Stomach (tissue), 9 donors: ENCODE results near the gene ZMAT5. TPM values are rescaled to one million over a fixed set of nuclear protein-coding genes. Genes with fewer than 3 reads are reported as not detected.

Experiments
- DNase-seq, 2 donors: peaks; one replicate each; pipeline versions ENCODE4 v3.0.0 to v3.0.0-alpha.2; 2013 to 2019
- H3K27ac ChIP-seq, 5 donors: fragments of 200-600 bp in 4 of 5; sonication (generic) in 4 of 5; one replicate each; pipeline ENCODE4 v1.5.1; 2013 to 2019; ENCODE audit warnings: mild to moderate bottlenecking in 1 of 5, moderate library complexity in 1 of 5
- H3K27me3 ChIP-seq, 3 donors: fragments of 200-600 bp; sonication (generic); one replicate each; pipeline ENCODE4 v1.5.1; 2017 to 2019; ENCODE audit warnings: mixed run types in 1 of 3
- H3K36me3 ChIP-seq, 4 donors: fragments of 200-600 bp; sonication (generic); 1 replicate in 3 of 4; 2 replicates in 1 of 4; pipeline ENCODE4 v1.5.1; 2016 to 2019
- H3K4me1 ChIP-seq, 4 donors: fragments of 200-600 bp; sonication (generic); one replicate each; pipeline ENCODE4 v1.5.1; 2016 to 2019
- H3K4me3 ChIP-seq, 4 donors: fragments of 200-600 bp; sonication (generic) in 3 of 4; one replicate each; pipeline ENCODE4 v1.5.1; 2016 to 2019; ENCODE audit warnings: mild to moderate bottlenecking in 1 of 4
- H3K9me3 ChIP-seq, 4 donors: fragments of 200-600 bp; sonication (generic); one replicate each; pipeline ENCODE4 v1.5.1; 2016 to 2019
- EP300 ChIP-seq: sonication (generic); formaldehyde crosslinking; IDR thresholded peaks from one replicate; pipeline ENCODE4 v1.6.1; 2017; ENCODE audit warnings: antibody characterized with exemption
- POLR2A ChIP-seq, 4 donors: fragments of 450-650 bp; IDR thresholded peaks; one replicate each; pipeline ENCODE4 v1.6.1; 2016; ENCODE audit warnings: antibody characterized with exemption in 4 of 4, control low read depth in 2 of 4, mild to moderate bottlenecking in 1 of 4, moderate library complexity in 1 of 4
- POLR2AphosphoS5 ChIP-seq, 3 donors: sonication (generic); formaldehyde crosslinking; IDR thresholded peaks; one replicate each; pipeline ENCODE4 v1.6.1; 2016; ENCODE audit warnings: antibody characterized with exemption in 3 of 3
- WGBS, 5 donors: extraction: QIAGEN DNeasy Blood & Tissue Kit in 3 of 5; methylation state at CpG; one replicate each; pipeline versions ENCODE4 v1.1.5 to v1.1.7; 2013 to 2018; 5-methylcytosine and 5-hydroxymethylcytosine counted together
- intact Hi-C: fragments of 100-400 bp; cut with DNase I; formaldehyde crosslinking; loops from one replicate; pipeline ENCODE4 v1.15.1; 2023; ENCODE audit warnings: low total_unique reads
- polyA plus RNA-seq, 3 donors: library from polyadenylated mRNA; stranded (reverse); fragments of 200-250 nt; gene quantifications; one replicate each; pipeline ENCODE4 v1.2.3, GENCODE V29; 2013
- total RNA-seq, 5 donors: library from RNA; depleted of rRNA; stranded (reverse); fragments of >200 nt; gene quantifications; one replicate each; pipeline versions ENCODE4 v1.1.0 to v1.2.3, GENCODE V29; 2014 to 2016
- TF ChIP-seq, protein P1 (sequence below), 7 experiments: fragments of 450-650 bp in 4 of 7; fragments of 200-600 bp in 3 of 7; sonication (generic) in 3 of 7; IDR thresholded peaks; one replicate each; pipeline ENCODE4 v1.5.1; 2016 to 2019; ENCODE audit warnings: antibody characterized with exemption in 7 of 7, control low read depth in 2 of 7, mild to moderate bottlenecking in 1 of 7
- donor health status: healthy with polysubstance abuse.
- donor health status: Bipolar disorder and iron deficiency.
- donor health status: healthy.

ZMAT5 gene
- total and polyA plus RNA-seq, 8 donors = 0.58 to 37.9 (median 14.8) TPM

DNA sequence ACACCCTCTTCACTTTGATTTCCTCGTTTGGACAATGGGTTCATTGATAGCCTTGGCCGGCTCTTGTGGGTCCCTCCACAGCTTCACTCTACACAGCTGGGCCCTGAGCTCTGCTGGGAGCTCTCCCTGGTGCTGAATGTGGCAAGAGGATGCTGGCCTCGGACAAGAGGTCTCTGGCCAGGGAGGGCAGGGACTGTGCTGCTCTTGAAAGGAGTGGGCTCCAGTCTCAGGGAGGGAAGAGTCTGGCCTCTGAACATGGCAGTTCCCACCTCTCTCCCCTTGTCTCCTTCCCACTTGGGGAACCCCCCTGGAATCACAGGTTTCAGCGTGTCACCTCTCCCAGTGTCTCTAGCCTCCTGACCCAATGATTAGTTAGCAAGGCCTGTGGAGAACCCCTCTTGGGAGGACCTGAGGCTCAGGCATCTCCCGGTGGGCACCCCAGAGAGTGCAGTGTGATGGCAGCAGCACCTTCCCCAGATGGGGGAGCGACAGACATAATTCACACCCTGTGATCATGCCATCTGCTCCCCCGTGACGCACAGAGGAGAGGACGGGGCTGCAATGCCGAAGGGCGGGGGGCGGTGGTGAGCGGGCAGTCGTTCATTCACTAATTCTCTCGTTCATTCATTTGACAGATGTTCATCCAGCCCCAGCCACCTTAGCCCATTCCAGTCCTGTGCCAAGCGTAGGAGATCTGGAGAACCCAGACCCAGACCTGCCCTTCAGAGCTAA is 49.8 kb downstream of the ZMAT5 start:
- Histone ChIP-seq H3K4me3 (no peak overlapping the region), H3K27ac (no peak overlapping the region), H3K9me3 (no peaks in the 10 kb centered on the region), H3K4me1 (peaks cover 9 to 18% (median 16%) of the 10 kb centered on the region in 4 donors), H3K27me3 (peaks cover 16 to 99% (median 49%) of the 10 kb centered on the region in 3 donors), H3K36me3 (no peaks in the 10 kb centered on the region)
- WGBS, 5 donors = 65 to 69% (median 66%) methylated on average over 15 to 16 of the region's 16 CpGs
- peak; percentile 57 to 94 for DNase-seq
- TF ChIP-seq POLR2A (IDR thresholded peaks at IDR 0.05) = no peak
- TF ChIP-seq POLR2AphosphoS5 (IDR thresholded peaks at IDR 0.05) = no peak
- no peak for TF ChIP-seq EP300
- TF ChIP-seq, protein P1, sequence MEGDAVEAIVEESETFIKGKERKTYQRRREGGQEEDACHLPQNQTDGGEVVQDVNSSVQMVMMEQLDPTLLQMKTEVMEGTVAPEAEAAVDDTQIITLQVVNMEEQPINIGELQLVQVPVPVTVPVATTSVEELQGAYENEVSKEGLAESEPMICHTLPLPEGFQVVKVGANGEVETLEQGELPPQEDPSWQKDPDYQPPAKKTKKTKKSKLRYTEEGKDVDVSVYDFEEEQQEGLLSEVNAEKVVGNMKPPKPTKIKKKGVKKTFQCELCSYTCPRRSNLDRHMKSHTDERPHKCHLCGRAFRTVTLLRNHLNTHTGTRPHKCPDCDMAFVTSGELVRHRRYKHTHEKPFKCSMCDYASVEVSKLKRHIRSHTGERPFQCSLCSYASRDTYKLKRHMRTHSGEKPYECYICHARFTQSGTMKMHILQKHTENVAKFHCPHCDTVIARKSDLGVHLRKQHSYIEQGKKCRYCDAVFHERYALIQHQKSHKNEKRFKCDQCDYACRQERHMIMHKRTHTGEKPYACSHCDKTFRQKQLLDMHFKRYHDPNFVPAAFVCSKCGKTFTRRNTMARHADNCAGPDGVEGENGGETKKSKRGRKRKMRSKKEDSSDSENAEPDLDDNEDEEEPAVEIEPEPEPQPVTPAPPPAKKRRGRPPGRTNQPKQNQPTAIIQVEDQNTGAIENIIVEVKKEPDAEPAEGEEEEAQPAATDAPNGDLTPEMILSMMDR (IDR thresholded peaks at IDR 0.05) = no peak
- intact Hi-C loops = no loop called here

- Histone ChIP-seq H3K4me1 (peaks cover 6 to 20% (median 12%) of the 10 kb centered on the region in 4 donors), H3K27me3 (peaks cover 11 to 99% (median 39%) of the 10 kb centered on the region in 3 donors), H3K27ac (no peak overlapping the region), H3K36me3 (no peaks in the 10 kb centered on the region), H3K4me3 (no peak overlapping the region), H3K9me3 (no peaks in the 10 kb centered on the region)
- TF ChIP-seq, protein P1 (IDR thresholded peaks at IDR 0.05) = no peak
- no peak for TF ChIP-seq POLR2A (IDR thresholded peaks at IDR 0.05)
- TF ChIP-seq POLR2AphosphoS5 (IDR thresholded peaks at IDR 0.05) = no peak
- no peak for TF ChIP-seq EP300
- 62 to 82% (median 70%) methylated on average over 5 of the region's 5 CpGs for WGBS, 5 donors
- DNase-seq = no peak
- intact Hi-C loops = no loop called here
Measured at GRCh38 chr22:29715705-29716104, 51.1 kb downstream of the ZMAT5 start.

- H3K4me3 ChIP-seq = no peak overlapping the region
- WGBS, 5 donors = 57 to 75% (median 68%) methylated on average over 4 to 13 of the region's 13 CpGs
- intact Hi-C loops = no loop called here
- no peak overlapping the region for H3K27ac ChIP-seq
- no peak for DNase-seq
- no peak for TF ChIP-seq EP300
- TF ChIP-seq, protein P1 (IDR thresholded peaks at IDR 0.05) = no peak
- TF ChIP-seq POLR2AphosphoS5 (IDR thresholded peaks at IDR 0.05) = no peak
- no peak for TF ChIP-seq POLR2A (IDR thresholded peaks at IDR 0.05)
- H3K9me3 ChIP-seq = no peaks in the 10 kb centered on the region
- H3K36me3 ChIP-seq = no peaks in the 10 kb centered on the region
- H3K4me1 ChIP-seq = peaks cover under 1 to 15% (median 7%) of the 10 kb centered on the region in 4 donors
- peaks cover 6 to 99% (median 38%) of the 10 kb centered on the region in 3 donors for H3K27me3 ChIP-seq
Measured at GRCh38 chr22:29715240-29715639, 51.6 kb downstream of the ZMAT5 start.

- Histone ChIP-seq H3K4me1 (peaks cover 0 to 8% (median 0%) of the 10 kb centered on the region in 4 donors), H3K9me3 (no peaks in the 10 kb centered on the region), H3K27me3 (peaks cover 0 to 98% (median 24%) of the 10 kb centered on the region in 3 donors), H3K4me3 (no peak overlapping the region), H3K36me3 (no peaks in the 10 kb centered on the region), H3K27ac (no peak overlapping the region)
- WGBS, 5 donors = 52 to 67% (median 56%) methylated on average over 8 of the region's 8 CpGs
- intact Hi-C loops = no loop called here
- TF ChIP-seq POLR2AphosphoS5 (IDR thresholded peaks at IDR 0.05) = no peak
- TF ChIP-seq, protein P1 (IDR thresholded peaks at IDR 0.05) = no peak
- no peak for TF ChIP-seq EP300
- TF ChIP-seq POLR2A (IDR thresholded peaks at IDR 0.05) = no peak
- DNase-seq = no peak
Measured at GRCh38 chr22:29713156-29713727, 53.6 kb downstream of the ZMAT5 start.
